SU-DHL-6 (cell line): ENCODE data around the gene FN1.

Source experiments
- EZH2phosphoT487 ChIP-seq: fragments of 200-600 bp; sonication (generic), shearing (Covaris generic); conservative IDR thresholded peaks from 2 replicates; pipeline ENCODE4 v1.6.1; 2018; ENCODE audit warnings: mild to moderate bottlenecking, antibody characterized with exemption, low read length, moderate library complexity, mixed read lengths
- TF ChIP-seq, protein P1 (sequence below): fragments of 200-600 bp; sonication (generic); IDR thresholded peaks from one replicate; pipeline ENCODE4 v1.5.1; 2017; ENCODE audit warnings: antibody characterized with exemption, mild to moderate bottlenecking, low read length, moderate library complexity; ENCODE audit not compliant: insufficient read depth, poor library complexity, severe bottlenecking

DNA sequence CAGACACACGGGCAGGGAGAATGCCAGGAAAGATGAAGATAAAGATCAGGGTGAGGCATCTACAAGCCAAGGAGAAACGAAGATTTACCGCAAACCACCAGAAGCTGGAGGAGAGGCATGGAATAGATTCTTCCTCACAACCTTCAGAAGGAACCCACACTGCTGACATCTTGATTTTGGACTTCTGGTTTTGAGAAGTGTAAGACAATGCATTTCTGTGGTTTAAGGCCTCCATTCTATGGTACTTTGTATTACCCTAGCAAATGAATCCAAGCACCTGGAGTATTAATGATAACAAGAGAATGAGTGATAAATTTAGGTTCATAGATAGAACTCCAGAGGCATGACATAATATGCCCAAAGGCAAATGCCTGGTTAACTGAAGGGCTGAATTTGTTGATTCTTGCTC lies 11.8 kb upstream of the FN1 start:
- TF ChIP-seq, protein P1, sequence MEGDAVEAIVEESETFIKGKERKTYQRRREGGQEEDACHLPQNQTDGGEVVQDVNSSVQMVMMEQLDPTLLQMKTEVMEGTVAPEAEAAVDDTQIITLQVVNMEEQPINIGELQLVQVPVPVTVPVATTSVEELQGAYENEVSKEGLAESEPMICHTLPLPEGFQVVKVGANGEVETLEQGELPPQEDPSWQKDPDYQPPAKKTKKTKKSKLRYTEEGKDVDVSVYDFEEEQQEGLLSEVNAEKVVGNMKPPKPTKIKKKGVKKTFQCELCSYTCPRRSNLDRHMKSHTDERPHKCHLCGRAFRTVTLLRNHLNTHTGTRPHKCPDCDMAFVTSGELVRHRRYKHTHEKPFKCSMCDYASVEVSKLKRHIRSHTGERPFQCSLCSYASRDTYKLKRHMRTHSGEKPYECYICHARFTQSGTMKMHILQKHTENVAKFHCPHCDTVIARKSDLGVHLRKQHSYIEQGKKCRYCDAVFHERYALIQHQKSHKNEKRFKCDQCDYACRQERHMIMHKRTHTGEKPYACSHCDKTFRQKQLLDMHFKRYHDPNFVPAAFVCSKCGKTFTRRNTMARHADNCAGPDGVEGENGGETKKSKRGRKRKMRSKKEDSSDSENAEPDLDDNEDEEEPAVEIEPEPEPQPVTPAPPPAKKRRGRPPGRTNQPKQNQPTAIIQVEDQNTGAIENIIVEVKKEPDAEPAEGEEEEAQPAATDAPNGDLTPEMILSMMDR: no peak
- TF ChIP-seq EZH2phosphoT487: no peak
